ENCODE measurements around the gene CNIH1.
"Not testable (repeated sequence)": the region's sequence is repeated elsewhere in the genome, so short reads cannot be mapped to it uniquely, and the experiment has no call there.

The CNIH1 gene

DNA sequence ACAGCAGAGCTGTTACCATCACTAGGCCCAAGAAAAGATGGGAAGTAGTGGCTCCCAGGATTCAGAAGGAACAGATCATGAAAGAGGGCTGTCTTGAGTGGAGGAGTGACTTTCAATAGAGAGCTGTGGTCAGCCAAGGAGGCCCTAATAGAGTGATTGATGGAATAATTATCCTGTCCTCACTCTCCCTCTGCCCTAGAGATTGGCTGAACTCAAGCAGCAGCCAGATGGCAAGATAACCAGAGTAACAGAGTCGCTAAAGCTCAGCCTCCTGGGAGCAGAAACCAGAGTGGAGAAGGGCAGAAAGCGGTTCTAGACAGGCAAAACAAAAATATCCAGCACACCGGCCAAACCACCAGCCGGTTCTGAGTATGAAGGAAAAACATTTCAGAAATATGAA is 24.5 kb upstream of the CNIH1 start:
- no peak for DNase-seq

DNA sequence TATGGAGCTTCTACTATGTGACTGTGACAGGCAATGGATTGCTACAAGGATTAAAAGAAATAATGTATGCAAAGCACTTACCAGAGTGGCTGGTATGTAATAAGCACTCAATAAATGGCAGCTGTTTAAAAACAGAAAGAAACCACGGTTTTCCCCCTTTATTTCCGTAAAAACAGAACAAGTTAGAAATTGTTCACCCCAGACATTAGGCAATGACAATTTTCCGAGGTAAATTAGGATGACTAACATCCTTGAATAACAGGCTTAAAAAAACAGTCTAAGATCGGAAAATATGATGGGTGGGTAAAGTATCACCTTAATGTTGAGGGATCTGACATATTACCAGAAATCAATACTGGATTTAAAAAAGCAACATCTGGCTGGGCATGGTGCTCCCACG is 20.9 kb upstream of the CNIH1 start:
- no peak for DNase-seq

DNA sequence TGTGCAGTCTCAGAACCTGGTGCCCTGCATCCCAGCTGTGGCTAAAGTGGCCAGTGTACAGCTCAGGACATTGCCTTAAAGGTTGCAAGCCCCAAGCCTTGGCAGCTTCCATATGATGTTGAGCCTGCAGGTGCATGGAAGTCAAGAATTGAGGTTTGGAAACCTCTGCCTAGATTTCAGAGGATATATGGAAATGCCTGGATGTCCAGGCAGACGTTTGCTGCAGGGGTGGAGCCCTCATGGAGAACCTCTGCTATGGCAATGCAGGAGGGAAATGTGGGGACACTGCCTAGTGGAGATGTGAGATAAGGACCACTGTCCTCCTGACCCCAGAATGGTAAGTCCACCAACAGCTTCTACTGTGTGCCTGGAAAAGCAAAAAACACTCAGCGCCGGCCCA is 17.9 kb upstream of the CNIH1 start:
- DNase-seq: no peak

DNA sequence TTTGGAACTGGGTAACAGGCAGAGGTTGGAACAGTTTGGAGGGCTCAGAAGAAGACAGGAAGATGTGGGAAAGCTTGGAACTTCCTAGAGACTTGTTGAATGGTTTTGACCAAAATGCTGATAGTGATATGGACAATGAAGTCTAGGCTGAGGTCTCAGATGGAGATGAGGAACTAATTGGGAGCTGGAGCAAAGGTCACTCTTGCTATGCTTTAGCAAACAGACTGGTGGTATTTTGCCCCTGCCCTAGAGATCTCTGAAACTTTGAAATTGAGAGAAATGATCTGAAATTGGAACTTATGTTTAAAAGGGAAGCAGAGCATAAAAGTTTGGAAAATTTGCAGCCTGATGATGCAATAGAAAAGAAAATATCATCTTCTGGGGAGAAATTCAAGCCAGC is 17.4 kb upstream of the CNIH1 start:
- DNase-seq: not testable (repeated sequence)

DNA sequence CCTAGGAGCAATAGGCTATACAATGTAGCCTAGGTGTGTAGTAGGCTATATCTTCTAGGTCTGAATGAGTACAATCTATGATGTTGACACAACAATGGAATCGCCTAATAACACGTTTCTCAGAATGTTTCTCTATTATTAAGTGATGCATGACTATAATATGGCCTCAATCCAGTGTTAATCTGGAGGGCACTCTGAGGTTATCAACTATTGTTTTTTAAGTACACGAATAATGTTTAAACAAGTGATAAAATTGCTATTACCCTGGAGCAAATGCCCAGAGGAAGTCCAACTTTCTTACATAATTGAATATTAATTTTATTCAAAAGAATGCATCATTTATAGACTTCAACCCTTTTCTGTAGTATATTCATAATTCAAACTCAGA is 16.4 kb upstream of the CNIH1 start:
- DNase-seq: no peak

DNA sequence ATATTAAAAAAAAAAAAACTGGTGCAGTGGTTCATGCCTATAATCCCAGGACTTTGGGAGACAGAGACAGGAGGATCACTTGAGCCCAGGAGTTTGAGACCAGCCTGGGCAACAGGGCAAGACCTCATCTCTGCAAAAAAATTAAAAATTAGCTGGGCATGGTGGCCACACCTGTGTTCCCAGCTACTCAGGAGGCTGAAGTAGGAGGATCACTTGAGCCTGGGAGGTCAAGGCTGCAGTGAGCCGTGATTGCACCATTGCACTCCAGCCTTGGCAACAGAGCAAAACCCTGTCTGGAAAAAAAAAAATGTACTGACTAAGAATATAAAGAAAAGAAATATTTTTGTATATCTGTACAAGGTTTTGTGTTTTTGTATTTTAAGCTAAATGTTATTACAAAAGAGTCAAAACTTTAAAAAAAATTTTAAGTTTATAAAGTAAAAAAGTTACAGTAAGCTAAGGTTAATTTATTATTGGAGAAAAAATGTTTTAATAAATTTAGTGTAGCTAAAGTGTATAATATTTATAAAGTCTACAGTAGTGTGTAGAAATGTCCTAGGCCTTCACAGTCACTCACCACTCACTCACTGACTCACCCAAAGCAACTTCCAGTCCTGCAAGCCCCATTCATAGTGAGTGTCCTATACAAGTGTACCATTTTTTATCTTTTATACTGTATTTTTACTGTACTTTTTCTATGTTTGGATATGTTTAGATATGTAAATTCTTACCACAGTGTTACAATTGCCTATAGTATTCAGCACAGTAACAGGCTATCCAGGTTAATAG is 15.8 kb upstream of the CNIH1 start:
- not testable (repeated sequence) for DNase-seq

DNA sequence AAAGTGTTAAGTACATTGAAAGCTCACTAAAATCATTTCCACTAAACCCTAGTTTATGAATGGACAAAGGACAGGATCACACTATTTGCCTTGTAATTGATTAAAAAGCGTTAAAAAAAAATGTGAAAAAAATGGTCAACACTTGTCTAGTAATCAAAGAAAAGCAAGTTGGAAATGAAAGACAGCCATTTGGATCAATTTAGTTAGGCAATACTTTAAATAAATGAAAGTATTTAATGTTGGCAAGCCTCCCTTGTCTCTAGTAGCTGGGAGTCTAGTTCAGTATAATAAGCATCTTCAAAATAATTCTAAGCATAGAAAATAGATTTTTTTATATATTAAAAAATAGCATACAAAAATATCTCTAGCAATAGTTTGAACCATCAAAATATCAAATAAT is 14.2 kb upstream of the CNIH1 start:
- no peak for DNase-seq

DNA sequence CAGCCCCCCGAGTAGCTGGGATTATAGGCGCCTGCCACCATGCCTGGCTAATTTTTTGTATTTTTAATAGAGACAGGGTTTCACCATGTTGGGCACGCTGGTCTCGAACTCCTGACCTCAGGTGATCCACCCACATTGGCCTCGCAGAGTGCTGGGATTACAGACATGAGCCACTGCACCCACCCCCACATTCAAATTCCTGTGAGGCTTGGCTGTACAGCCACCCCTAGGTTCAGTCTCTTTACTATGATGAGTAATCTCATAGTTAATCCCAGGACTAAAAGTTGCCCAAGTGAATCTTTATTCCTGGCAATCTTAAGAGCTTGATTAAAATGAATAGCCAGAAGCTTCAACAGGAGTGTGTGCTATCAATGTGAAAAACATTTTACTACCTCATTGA is 12.8 kb upstream of the CNIH1 start:
- DNase-seq: not testable (repeated sequence)

DNA sequence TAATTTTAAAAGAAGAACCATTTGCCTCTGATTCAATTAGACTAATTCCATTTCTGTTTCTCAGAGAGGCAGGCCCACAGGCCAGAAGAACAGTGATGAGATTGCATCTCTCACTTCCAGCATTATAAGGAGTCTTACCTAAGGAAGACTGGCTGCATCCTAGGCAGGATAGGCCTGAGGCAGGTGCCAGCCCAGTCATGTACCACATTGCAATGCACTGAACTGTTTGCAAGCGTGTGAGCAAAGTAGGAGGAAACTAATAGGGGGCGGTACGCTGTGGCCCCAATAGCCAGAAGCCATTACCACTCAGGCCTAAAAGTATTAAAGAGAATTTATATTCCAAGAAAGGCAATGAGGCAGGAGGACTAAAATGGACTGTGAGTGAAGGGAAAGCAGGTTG is 12.1 kb upstream of the CNIH1 start:
- no peak for DNase-seq

DNA sequence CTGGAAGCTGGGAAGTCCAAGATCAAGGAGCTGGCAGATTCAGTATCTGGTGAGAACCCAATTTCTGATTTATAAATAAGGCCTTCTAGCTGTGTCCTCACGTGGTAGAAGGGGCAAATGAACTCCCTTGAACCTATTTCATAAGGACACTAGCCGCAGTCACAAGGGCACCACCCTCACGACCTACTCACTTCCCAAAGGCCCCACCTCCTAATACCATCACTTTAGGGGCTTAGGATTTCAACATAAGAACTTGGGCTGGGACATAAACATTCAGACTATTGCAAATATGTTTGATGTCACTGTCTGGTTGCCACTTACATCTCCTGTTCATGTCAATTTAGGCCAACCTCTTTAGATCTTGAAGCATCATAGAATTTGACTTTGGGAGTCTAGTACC is 10.8 kb upstream of the CNIH1 start:
- DNase-seq: no peak

DNA sequence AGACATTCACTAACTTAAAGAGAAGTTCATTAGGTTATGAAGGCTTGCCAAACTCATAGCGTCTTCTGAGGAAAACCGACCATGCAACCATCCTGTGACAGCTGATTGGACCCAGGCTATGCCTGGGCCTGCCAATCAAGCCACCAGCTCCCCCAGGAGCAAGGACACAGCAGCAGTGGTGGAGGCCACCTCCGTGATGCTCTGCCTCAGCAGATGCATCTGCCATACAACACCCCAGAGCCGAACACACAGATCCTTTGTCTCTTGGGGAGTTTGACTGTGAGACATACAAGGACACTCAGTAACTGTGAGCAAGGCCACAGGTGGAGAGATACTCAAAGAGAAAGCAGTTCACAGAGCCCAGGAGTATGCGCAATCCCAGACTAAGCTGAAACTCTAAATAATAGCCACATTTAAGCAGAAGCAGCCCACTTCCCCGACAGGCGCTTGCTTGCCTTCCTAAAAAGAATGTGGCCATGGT is 10.0 kb upstream of the CNIH1 start:
- DNase-seq: no peak

DNA sequence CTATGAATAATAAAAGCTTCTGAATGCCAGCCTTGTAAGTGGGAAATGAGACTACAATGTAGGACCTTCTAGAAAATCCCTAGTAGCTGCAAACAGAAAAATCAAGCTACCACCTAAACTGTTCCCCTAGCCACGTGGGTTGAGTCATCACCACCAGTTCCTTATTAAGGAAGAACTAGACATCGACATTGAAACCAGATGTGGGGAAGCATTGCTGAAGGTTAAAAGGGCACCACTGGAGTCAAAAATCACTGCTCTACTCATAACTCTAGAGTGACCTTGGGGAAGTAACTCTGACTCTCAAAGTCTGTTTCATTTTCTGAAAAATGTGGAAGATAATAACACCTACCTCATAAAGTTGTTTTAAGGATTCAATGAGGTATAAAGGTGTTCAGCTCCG is 9.4 kb upstream of the CNIH1 start:
- no peak for DNase-seq

DNA sequence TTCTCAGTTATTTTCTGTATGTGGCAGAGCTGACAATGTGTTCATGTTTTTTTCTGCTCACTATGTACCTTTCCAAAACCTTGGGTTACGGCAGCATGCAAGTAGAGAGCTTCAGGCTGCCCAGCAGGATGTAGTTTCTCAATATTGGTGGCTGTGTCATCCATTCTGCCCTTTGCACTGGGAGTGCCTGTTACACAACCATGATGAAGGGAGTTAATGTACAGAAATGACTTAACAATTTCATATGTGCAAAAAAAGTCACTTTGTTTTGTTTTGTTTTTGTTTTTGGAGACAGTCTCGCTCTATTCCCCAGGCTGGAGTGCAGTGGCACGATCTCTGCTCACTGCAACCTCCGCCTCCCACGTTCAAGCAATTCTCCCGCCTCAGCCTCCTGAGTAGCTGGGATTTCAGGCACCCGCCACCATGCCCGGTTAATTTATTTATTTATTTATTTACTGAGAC is 6.1 kb upstream of the CNIH1 start:
- no peak for DNase-seq

DNA sequence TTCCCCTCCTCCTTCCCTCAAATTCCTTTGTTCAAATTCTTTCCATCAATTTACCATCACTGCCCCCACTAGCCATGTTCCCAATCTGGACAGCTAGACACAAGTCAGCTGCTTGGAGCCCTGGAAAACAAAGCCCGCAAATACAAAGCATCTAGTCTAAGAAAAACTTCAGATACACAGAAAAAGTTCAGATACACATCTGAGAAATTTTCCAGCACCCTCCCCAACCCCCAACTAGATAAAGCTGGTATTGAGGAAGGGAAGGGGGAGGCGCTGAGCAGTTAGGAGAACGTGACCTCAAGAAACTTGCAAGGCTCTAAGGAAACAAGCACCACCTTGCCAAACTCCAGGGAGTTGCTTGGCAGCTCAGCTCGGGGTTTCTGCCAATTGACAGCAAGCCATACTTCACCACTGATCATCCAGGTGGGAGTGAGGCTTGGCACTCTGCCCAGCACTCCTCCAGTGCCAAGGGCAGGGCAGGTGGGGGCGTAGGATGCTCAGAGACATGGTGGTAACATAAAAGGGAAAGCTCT is 5.1 kb upstream of the CNIH1 start:
- DNase-seq: peak; percentile 40

DNA sequence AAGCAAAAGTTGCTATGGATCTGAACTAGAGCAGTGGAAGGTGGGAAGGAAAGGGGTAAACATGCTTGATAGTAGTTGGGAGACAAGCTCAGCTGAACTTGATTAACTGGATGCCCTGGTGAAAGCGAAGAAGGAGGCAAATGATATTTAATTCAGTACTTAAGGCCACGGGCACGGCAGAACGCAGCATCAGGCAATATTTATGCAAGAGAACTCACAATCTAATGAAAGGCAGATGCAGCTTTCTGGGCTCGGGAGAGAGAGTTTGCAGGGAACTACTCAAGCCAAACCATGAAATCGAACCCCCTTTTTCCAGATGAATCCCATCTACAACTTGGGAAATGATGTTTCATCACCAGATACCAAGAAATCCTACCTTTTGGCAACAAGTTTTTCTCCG is 3.5 kb upstream of the CNIH1 start:
- no peak for DNase-seq

DNA sequence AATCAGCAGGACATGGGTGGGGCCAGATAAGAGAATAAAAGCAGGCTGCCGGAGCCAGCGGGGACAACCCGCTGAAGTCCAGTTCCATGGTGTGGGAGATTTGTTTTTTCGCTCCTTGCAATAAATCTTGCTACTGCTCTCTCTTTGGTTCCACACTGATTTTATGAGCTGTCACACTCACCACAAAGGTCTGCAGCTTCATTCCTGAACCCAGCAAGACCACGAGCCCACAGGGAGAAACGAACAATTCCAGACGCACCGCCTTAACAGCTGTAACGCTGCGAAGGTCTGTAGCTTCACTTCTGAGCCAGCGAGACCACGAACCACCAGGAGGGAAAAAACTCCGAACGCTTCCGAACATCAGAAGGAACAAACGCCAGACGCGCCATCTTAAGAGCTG is 2.8 kb upstream of the CNIH1 start:
- DNase-seq: peak; percentile 38

DNA sequence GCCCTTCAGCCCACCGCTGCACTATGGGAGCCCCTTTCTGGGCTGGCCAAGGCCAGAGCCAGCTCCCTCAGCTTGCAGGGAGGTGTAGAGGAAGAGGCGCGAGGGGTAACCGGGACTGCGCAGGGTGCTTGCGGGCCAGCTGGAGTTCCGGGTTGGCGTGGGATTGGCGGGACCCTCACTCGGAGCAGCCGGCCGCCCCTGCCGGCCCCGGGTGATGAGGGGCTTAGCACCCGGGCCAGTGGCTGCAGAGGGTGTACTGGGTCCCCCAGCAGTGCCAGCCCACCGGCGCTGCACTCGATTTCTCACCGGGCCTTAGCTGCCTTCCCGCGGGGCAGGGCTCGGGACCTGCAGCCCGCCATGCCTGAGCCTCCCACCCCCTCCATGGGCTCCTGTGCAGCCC is 1.8 kb upstream of the CNIH1 start:
- DNase-seq: not testable (repeated sequence)

DNA sequence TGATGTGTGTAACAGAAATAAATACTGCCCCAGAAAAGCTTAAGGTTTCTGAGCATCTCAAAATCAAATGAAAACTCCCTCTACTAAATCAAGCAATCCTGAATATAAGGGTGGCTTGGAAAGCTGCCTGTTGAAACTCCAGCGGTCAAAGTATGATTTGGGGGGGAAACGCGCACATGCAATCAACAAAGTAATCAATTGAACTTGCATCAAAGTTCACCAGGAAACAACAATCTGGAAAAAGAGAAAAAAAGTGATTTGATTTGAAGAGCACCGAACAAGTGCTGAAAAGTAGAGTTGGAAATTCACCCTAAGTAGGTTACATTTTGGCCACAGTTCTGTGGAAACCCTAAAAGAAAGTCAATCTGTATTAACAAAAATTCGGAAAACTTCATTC is 700 bp downstream of the CNIH1 start:
- no peak for DNase-seq

DNA sequence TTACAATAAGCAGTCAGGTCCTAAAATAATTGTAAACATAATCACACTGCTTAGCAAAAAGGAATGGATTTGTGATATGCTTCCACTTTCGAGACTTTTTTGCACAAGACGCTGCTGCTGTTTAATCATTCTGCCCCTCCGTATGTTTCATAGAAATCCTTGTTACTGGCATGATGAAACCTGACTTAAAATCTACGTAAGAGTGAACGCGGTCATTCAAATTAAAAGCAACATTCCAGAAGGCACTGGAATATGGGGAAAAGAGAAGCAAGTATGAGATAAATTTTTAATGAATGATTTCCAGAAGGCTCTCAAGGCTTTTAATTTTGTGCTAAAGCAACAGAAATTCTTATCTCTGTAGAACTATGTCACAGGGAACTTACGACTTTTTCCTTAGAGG is 1.1 kb downstream of the CNIH1 start:
- DNase-seq: no peak

DNA sequence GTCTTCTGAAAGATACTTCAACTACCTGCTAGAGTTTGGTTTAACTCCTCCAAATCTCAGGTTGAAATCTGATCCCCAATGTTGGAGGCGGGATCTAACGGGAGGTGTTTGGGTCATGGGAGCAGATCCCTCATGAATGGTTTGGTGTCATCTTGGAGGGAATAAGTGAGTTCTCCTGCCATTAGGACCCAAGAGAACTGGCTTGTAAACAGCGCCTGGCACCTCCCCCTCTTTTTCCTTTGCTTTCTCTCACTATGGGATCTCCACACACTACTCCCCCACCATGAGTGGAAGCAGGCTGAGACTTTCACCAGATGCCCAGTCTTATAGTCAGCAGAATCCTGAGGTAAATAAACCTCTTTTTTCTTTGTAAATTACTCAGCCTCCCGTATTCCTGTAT is 2.5 kb downstream of the CNIH1 start:
- DNase-seq: no peak

DNA sequence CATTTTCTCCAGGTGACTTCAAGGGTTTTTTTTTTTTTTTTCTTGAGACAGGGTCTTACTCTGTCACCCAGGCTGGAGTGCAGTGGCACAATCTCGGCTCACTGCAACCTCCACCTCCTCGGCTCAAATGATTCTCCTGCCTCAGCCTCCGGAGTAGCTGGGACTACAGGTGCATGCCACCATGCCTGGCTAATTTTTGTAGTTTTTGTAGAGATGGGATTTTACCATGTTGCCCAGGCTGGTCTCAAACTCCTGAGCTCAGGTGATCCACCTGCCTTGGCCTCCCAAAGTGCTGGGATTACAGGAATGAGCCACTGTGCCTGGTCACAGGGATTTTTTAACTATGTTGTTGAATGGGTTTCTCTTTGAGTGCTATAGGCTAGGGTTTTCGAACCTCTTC is 3.2 kb downstream of the CNIH1 start:
- DNase-seq: not testable (repeated sequence)

DNA sequence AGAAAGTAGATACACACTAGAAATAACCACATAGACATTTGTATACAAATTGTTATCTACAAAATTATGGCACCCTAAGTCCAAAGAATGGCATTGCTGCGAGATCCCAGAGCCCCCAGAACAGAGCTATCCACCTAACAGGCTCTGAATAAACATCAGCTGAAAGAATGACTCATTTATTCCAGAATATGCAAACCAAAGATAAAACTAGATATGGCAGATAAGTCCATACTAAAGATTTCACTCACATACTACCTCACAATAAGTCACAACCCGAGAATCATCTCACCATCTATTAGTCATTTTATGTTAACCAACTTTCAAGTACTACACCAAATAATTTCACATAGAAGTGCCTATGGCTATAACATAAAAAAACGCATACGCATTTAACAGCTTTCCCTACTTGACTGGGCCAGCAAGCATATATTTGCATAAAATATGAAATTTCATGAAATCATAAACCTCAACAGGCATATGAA is 5.6 kb downstream of the CNIH1 start:
- no peak for DNase-seq

DNA sequence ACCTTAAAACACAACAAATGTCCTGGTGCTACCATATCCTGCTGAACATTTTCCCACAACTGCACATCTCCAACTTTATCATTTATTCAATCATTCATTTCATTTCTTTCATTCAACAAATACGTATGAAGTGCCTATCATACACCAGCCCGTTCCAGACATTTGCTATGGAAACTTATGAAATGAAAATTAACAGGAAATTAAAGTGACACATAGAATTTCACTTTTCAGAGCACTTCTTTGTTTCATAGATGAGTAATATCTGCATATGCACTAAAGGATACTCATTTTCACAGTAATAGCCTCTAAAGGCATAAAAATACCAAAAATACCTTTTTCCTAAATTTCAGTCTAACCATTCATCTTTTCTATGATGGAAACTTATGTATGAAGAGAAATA is 12.6 kb downstream of the CNIH1 start:
- DNase-seq: no peak

DNA sequence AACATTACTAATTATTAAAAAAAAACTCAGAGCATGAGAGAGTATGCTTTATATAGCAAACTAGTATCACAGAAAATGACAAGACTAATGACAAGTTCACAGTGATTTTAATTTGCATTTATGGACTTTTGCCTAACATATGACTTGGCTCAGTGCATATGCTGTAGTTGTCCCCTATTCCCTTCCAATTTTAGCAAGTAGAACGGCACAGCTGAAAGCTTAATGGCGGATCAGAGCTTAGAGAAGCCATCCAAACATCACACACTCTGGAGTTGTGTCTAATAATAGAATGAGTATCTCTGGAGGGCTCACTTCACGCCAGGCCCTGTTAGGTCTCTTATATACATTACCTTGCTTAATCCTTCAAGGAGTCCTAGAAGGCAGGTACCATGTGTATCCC is 13.3 kb downstream of the CNIH1 start:
- no peak for DNase-seq

Measured in femur (tissue), 1 donor.